Gastrocnemius medialis (tissue), 4 donors: Measurements from ENCODE around the gene TEX11. TPM values are rescaled to one million over a fixed set of nuclear protein-coding genes. Genes with fewer than 3 reads are reported as not detected.
A peak's percentile ranks its signal among the peaks of the same experiment; 100 is the strongest.

Experiments
- ATAC-seq, 2 donors: fragments of 150-250 bp; one replicate each; pipeline ENCODE4 v1.9.1; 2016
- DNase-seq, 2 donors: peaks; one replicate each; pipeline ENCODE4 v3.0.0-alpha.2; 2019
- H3K27ac ChIP-seq, 4 donors: fragments of 200-600 bp; sonication (generic); 1 replicate in 1 of 4; 2 replicates in 3 of 4; pipeline ENCODE4 v1.5.1; 2016 to 2018; ENCODE audit warnings: mild to moderate bottlenecking in 2 of 4, moderate library complexity in 1 of 4
- H3K27me3 ChIP-seq, 3 donors: fragments of 200-600 bp; sonication (generic) in 2 of 3; 1 replicate in 1 of 3; 2 replicates in 2 of 3; pipeline versions ENCODE4 v1.5.1 to v1.6.0; 2016 to 2019; ENCODE audit warnings: mild to moderate bottlenecking in 1 of 3, moderate library complexity in 1 of 3
- H3K36me3 ChIP-seq, 2 donors: fragments of 200-600 bp; sonication (generic) in 1 of 2; one replicate each; pipeline ENCODE4 v1.5.1; 2017 to 2018
- H3K4me1 ChIP-seq, 2 donors: fragments of 200-600 bp; sonication (generic) in 1 of 2; one replicate each; pipeline ENCODE4 v1.5.1; 2016 to 2017; ENCODE audit warnings: mild to moderate bottlenecking in 2 of 2
- H3K4me3 ChIP-seq, 4 donors: fragments of 200-600 bp; sonication (generic) in 3 of 4; 1 replicate in 1 of 4; 2 replicates in 3 of 4; pipeline ENCODE4 v1.5.1; 2016 to 2019; ENCODE audit warnings: mild to moderate bottlenecking in 2 of 4
- H3K9me3 ChIP-seq, 3 donors: fragments of 200-600 bp; sonication (generic) in 2 of 3; 1 replicate in 1 of 3; 2 replicates in 2 of 3; pipeline ENCODE4 v1.5.1; 2016 to 2019
- CTCF ChIP-seq, 5 experiments: fragments of 450-650 bp in 3 of 5; fragments of 200-600 bp in 2 of 5; sonication (generic) in 2 of 5; IDR thresholded peaks in 4 of 5; conservative IDR thresholded peaks in 1 of 5; 1 replicate in 4 of 5; 2 replicates in 1 of 5; pipeline ENCODE4 v1.5.1; 2016 to 2019; ENCODE audit warnings: antibody characterized with exemption in 5 of 5, mild to moderate bottlenecking in 3 of 5, moderate library complexity in 3 of 5
- POLR2A ChIP-seq, 2 donors: fragments of 450-650 bp; IDR thresholded peaks; one replicate each; pipeline ENCODE4 v1.6.1; 2017; ENCODE audit warnings: antibody characterized with exemption in 2 of 2, mild to moderate bottlenecking in 2 of 2, moderate library complexity in 2 of 2
- in situ Hi-C, 4 donors: fragments of 200-750 bp; cut with MboI; loops; one replicate each; pipeline versions ENCODE4 v1.15.0 to v1.8.0; 2017; ENCODE audit warnings: low sequenced_read_pairs in 4 of 4
- intact Hi-C: fragments of 100-400 bp; cut with DNase I; formaldehyde crosslinking; loops from one replicate; pipeline ENCODE4 v1.15.1; 2023; ENCODE audit warnings: low total_unique reads
- total RNA-seq, 4 donors: library from RNA; depleted of rRNA; stranded (reverse); fragments of >200 nt; gene quantifications; one replicate each; pipeline versions ENCODE4 v1.1.0 to v1.2.3, GENCODE V29; 2016

The TEX11 gene
- total RNA-seq, 4 donors from 2014 or later = not detected

GRCh38 chrX:70498129-70498528 is 410.4 kb downstream of the TEX11 start:
- in situ Hi-C loops = no loop called here
- no peaks in the 10 kb centered on the region for H3K27me3 ChIP-seq
- no peak overlapping the region for H3K4me3 ChIP-seq
- no peaks in the 10 kb centered on the region for H3K4me1 ChIP-seq
- no peak for TF ChIP-seq CTCF (IDR thresholded peaks at IDR 0.05 in 4 of 5, conservative IDR thresholded peaks at IDR 0.05 in 1 of 5)
- no peak for TF ChIP-seq POLR2A (IDR thresholded peaks at IDR 0.05)
- H3K36me3 ChIP-seq = no peaks in the 10 kb centered on the region
- DNase-seq (no peak), ATAC-seq (no peak)
- H3K9me3 ChIP-seq = no peaks in the 10 kb centered on the region
- intact Hi-C loops = no loop called here
- H3K27ac ChIP-seq = no peak overlapping the region

- no peaks in the 10 kb centered on the region for H3K27me3 ChIP-seq
- ATAC-seq = peak; percentile 69 to 80
These were observed 411.5 kb downstream of the TEX11 start for GRCh38 chrX:70497026-70497425.

GRCh38 chrX:70496491-70496890 is 412.0 kb downstream of the TEX11 start:
- DNase-seq (no peak), ATAC-seq (no peak)
- Histone ChIP-seq H3K4me3 (no peak overlapping the region), H3K36me3 (no peaks in the 10 kb centered on the region), H3K27me3 (no peaks in the 10 kb centered on the region), H3K27ac (no peak overlapping the region), H3K9me3 (no peaks in the 10 kb centered on the region), H3K4me1 (no peaks in the 10 kb centered on the region)
- intact Hi-C loops = no loop called here
- TF ChIP-seq POLR2A (IDR thresholded peaks at IDR 0.05) (no peak), CTCF (IDR thresholded peaks at IDR 0.05 in 4 of 5, conservative IDR thresholded peaks at IDR 0.05 in 1 of 5) (no peak)
- in situ Hi-C loops = no loop called here

More at GRCh38 chrX:70497026-70497425, 411.5 kb downstream of the TEX11 start:
- H3K4me1 ChIP-seq = no peaks in the 10 kb centered on the region
- DNase-seq = peak in 1 of 2 donors; percentile 9
- H3K4me3 ChIP-seq = no peak overlapping the region
- TF ChIP-seq CTCF (IDR thresholded peaks at IDR 0.05 in 4 of 5, conservative IDR thresholded peaks at IDR 0.05 in 1 of 5) = no peak
- intact Hi-C loops (no loop called here), in situ Hi-C loops (no loop called here)
- H3K9me3 ChIP-seq = no peaks in the 10 kb centered on the region
- no peak overlapping the region for H3K27ac ChIP-seq
- no peaks in the 10 kb centered on the region for H3K36me3 ChIP-seq

- Histone ChIP-seq H3K36me3 (no peaks in the 10 kb centered on the region), H3K4me1 (no peaks in the 10 kb centered on the region), H3K9me3 (no peaks in the 10 kb centered on the region), H3K4me3 (no peak overlapping the region), H3K27ac (no peak overlapping the region), H3K27me3 (no peaks in the 10 kb centered on the region)
- in situ Hi-C loops = no loop called here
- ATAC-seq (no peak), DNase-seq (no peak)
- TF ChIP-seq CTCF (IDR thresholded peaks at IDR 0.05 in 4 of 5, conservative IDR thresholded peaks at IDR 0.05 in 1 of 5) = no peak
- no peak for TF ChIP-seq POLR2A (IDR thresholded peaks at IDR 0.05)
- intact Hi-C loops = no loop called here
These were observed 414.1 kb downstream of the TEX11 start for GRCh38 chrX:70494441-70494840.

GRCh38 chrX:70488856-70489255 is 419.7 kb downstream of the TEX11 start:
- H3K27ac ChIP-seq = no peak overlapping the region
- DNase-seq = no peak
- H3K4me1 ChIP-seq = no peaks in the 10 kb centered on the region
- no peak for TF ChIP-seq CTCF (IDR thresholded peaks at IDR 0.05 in 4 of 5, conservative IDR thresholded peaks at IDR 0.05 in 1 of 5)
- no peak for TF ChIP-seq POLR2A (IDR thresholded peaks at IDR 0.05)
- no peak for ATAC-seq
- H3K9me3 ChIP-seq = no peaks in the 10 kb centered on the region
- H3K4me3 ChIP-seq = no peak overlapping the region
- intact Hi-C loops = no loop called here
- in situ Hi-C loops = no loop called here
- H3K27me3 ChIP-seq = no peaks in the 10 kb centered on the region
- H3K36me3 ChIP-seq = no peaks in the 10 kb centered on the region
